D341Med (cell line): ENCODE measurements around the gene FRMD1.

Experiments
- DNase-seq: peaks from one replicate; pipeline ENCODE4 v3.0.0; 2012; ENCODE audit warnings: low spot score

FRMD1 gene

DNA sequence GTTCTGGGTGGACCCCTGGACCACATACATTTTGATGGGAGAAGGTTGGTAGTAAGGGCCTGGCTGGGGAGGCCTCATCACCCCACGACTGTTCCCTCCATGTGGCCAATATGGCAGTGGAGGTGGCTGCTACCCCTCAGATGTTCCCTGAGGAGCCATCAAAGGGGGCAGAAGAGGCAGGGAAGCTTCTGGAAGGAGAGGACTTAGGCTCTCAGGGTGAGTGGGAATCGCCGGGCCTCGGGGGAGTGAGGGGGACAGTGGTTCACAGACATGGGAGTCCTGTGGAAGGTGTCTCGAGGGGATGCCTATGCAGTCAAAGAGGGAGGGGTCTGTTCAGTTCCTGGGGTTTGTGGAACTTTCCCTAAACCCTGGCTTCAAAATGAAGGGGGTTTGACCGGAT, 32.9 kb upstream of the FRMD1 start:
- DNase-seq: no peak

DNA sequence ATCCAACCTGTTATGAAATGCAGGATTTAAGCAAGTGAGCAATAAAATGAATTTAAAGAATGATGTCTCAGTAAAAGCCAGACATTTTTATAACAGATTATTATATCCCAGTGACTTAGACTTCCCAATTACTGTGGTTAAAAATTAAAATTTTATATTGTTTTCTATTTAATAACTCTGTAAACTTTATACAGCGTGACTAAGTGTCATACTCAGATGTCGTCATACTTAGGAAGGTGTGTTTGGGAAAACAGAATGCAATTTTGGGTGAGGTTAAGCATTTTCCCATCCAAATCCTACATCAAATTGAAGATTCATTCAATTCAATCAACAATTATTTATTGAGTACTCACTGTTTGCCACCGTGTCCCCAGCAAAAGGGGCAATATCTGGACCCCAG, 31.4 kb upstream of the FRMD1 start:
- DNase-seq: no peak

DNA sequence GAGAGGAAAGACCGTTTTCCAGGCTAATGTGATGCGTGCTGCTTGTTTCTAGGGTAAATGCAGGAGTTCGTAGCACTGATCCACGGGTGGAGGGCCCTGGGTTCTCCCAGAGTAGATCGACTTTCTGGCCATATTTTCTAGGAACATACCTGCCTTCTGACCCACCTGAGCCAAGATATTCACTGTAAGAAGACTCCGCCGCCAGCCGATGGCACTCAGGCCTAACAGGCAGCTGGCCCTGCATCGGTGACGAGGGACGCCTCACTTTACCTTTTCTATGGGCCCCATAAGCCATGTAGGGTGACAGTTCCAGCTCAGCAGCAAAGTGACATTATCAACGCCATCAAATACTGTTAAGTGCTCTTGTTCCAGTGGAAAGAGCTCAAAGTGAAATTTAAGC, 30.2 kb upstream of the FRMD1 start:
- DNase-seq: no peak

DNA sequence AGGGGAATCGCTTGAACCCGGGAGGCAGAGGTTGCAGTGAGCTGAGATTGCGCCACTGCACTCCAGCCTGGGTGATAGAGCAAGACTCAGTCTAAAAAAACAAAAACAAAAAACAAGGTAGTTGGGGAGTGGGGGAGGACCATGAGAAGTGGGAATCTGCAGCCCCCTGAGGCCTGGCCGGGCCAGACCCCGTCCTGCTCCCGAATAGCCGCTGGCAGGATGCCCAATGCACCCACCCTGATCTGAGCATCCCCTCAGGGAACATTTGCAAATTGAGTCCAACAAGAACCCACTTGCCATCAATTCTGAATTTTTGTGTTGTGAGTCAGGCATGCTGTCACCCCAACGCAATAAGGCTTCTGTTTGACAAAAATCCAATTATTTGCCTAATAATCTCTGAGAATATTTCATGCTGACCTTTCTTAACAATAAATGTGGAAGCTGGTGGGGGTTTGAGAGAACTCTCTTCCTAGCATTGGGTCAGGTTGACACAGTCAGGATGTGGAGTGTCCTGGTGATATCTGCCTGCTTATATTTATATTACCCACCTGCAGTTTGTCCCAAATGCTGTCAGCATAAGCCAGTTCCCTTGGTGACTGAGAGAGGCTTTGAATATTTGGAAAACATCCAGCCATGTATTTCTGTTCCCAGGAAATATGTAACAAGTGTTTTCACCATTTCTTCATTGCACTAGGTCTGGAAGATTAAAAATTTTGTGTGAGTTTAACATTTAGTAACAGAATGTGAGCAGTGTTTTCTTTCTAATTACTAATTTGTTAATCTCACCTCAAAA, 28.4 kb upstream of the FRMD1 start:
- DNase-seq: no peak

DNA sequence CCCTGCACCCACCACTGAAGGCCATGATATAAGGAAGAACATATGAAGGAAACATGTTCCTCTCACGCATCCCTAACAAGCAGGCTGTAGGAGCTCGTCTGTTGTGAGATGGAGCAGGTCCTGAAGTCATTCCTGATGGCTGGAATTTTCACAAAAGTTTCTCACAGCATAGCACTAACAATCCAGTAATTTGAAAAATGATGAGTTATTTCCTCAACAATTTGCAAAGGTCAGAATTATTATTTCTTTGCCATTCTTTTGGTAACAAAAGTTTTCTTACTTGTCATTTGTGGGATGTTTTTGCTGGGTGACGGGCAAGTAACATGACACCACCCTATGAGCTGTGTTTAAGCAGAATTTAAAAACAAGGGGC, 27.6 kb upstream of the FRMD1 start:
- no peak for DNase-seq

DNA sequence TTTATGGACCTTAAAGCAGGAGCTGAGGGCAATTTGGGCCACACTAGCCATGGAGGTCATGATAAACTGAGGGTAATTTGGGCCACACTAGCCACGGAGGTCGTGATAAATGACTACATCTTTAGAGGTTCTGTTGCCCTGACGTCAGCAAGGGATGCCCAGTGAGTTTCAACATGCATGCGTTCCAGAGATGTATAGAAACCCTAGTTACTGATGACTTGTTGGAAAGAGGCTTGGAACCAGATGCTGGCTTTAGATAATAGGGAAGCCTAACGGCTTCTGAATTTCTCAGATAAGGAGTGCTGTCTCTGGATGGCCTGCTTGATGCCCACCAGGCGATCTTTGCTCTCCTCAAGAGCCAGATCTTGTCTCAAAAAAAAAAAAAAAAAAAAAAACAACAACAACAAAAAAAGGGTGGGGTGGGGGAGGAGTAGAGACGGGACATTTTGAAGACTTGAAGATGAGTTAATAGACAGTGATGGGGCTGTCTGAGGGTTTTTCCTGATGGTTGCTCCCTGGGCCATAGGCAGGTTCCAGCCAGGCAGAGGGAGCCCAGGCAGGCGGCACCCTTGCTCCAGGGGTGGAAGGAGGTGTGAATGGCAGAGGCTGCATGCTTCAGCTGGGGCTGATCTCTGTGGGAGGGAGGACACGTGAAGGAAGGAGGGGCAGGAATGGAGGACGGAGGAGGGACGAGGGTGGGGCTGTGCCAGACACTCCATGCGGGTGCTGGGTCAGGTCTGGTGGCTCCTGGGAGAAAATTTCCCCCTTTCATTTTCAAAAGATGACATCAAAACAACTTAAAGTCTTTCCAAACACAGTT, 27.0 kb upstream of the FRMD1 start:
- DNase-seq: no peak

DNA sequence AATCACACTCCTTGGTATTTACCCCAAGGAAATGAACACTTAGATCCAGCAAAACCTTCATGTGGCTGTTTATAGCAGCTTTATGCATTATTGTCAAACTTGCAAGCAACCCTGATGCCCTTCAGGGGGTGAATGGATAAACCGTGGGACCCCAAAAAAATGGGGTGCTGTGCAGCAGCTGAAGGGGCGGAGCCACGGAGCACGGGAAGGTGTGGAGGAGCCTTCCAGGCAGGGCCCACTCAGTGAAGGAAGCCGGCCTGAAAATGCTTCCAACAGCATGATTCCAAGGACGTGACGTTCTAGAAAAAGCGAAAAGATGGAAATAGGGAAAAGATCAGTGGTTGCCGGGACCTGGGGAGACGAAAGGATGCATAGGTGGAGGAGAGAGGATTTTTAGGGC, 25.6 kb upstream of the FRMD1 start:
- no peak for DNase-seq

DNA sequence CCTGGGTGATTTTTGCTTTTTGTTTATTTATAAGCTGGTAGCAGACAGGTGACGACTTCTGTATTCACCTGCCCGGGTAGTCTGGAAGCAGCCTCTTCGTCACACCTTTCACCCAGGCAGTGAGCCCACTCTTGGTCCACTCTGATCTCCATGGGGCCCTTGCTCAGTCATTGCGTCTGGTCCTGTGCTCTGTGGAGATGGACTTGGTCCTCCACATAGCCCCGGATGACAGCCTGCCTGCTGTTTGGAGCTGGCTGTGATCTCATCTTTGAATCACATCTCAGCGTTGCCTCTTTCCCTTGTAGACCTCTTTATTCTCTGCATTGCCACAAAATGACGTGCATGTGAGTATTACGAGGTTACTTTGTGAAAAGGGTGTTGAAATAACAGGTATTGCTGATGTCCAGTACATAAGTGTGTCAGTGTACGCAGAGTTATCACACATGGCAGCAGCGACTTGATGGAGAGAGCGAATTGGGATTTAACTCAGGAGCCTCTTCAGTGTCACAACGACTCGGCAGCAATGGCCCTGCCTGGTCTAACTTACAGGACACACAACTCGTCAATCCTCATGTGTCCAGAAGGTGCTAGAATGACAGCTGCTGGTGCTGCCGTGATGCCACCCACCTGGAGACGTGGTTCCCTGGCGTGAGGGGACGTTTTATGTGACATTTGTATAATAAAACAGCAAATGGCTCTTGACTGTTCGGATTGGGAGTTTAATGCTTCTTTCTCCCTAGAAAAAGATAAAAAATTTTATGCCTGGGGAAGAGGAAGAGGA, 24.2 kb upstream of the FRMD1 start:
- DNase-seq: no peak

DNA sequence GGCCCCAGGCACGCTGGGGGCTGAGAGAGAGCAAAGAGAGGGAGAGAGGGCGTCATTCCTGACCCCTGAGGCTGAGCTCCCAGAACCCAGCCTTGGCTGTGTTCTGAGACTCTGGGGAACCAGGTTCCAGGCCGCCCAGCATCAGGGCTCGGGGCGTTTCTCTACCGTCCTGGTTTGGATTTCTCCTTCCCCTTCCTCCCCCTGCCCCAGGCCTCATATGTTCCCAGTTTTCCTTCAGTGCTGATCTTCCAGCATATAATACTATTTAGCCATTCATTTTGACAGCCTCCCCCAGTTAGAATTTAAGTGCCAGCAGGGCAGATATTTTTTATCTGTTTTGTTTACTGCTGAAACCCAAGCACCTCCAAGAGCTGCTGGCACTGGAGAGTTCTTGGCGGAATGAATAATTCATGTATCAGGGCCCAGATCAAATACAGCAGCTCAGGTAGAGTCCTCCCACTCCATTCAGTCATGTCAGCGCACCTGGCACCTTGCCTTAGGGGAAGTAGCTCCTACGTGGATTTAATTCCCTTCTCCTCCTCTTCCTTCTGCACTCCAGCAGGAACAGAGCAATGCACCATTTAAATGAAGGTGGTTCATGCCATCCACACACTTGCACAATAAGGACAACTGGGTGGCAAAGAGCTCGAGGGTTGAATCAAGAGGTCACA, 23.4 kb upstream of the FRMD1 start:
- no peak for DNase-seq

DNA sequence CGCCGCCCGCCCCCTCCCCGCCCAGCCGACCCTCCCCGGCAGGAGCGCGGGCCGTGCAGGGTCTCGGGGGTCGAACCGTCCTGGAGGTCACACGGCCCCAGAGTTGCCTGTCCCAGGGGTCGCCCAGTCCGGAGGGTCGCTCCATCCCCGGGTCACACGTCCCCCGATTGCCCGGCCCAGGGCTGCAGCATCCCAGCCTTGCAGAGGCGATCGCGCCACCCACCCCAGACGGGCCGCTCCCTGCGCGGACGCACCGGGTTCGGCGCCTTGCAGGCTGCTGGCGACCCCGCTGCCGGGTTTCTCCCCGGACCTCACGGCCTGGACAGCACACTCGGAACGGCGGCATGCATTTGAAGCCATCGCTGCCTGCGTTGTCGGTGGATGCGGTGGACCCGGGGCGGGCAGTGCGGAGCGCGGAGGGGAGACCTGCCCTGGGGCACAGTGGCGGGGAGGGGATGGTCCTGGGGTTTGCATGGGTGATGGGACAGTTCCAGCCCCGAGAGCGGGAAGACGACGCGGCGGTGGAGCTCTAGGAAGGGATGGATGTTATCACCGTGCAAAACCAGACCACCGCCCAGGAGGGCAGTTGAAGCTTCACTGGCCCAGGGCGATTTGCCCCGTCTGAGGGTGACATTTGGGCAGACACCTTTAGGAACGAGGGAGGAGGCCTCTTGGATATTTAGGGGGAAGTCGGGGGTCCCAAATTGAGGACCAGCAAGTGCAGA, 22.7 kb upstream of the FRMD1 start:
- DNase-seq: no peak

DNA sequence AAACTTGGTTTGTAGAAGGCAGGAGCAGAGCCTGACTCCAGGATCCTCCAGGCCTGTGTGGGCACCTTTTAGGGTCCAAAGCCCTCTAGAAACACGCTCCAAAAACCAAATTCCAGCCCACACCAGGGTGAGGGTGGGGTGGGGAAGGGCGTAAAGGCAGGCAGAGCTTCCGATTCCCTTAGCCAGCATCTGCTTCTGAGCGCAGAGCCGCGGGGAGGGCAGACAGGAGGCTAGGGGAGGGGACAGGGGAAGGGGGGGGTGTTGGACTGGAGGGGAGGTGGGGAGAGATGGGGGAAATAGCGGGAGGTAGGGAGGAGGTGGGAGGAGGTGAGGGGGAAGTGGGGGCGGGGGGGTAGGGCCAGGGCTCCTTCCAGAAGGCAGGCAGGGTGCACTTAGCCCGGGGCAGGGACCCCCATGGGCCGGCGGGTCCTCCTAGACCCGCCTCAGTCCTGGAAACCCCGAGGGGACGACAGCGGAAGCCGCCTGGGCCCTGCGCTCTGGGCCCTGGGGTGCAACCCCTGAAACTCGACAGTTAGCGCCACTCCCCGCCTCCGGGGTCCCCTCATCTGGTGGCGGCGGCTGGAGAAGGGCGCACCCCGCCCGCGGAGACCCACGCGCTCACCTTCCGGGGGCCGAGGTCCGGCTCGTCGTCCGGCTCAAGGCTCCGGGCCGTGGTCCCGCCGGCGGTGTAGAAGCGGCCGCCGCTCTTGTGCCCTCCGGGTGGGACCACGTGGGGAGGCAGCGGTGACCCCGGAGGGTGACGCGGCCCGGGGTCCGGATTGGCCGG, 22.0 kb upstream of the FRMD1 start:
- no peak for DNase-seq

DNA sequence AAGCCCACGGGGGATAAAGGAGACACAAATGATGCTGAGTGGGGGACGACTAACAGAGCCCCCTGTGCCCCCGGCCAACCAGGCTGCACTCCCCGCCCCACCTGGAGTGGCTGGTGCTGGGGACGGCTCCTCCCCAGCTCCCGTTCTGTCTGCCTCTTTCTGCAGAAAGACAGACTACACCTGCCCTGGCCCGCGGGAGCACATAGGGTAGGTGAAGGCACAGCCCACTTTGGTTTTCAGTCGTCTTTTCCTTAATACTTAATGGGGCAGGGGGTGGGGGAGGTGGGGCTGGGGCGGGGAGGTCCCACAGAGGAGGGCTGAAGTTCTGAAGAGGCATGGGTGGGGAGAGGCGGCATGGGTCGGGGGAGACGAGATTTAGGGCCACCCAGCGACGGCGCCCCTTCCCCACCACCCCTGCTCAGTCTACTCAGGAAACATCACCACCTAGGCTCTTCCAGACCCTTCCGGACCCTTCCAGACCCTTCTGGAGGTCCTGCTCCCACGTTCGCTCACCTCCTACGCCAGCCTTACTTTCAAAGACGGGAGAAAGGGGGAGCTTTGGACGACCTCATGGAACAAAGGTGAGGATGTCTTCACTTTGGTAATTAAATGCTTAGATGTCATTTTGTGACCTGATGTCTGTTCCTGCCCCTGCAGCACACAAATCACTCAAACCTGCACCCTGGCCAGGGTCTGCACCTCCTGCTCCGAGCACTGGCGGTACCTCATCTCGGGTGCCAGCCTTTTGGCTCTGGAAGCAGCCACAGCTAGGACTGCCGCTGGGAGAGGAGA, 21.2 kb upstream of the FRMD1 start:
- no peak for DNase-seq

DNA sequence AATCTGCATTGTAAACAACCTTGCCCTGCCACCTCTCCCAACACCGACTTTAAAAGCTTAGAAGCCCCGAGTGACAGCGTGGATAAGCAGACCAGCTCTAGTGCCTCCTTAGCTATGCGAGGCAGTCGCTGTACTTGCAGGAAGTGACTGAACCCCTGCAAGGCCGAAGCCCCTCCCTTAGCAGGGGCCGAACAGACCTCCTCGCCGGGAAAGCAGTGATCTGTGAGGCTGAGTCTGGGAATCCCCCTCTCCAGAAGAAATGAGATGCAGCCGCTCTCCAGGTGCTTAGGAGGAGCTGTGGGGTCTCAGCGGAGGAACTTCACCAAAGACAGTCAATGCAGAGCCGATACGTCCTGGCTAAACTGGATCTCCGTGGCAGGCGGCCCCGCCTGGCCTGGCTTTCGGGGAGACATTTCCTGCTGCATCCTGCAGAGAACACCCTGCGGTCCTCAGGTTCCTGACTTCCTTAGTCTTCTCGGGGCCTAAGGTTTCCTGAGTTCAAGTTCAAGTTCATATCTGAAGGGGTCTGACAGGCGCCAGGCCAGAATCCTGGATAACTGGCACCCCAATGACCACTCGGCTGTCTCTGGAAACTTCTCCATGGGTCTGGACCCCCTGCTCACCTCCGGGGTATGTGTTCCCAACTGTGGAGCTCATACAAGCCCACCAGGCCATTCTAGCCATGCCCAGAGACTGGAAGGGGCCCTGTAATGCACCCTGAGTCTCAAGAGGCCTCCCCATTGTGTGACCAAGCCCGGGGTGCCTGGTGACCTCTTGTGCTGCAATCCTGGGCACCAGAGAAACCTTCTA, 20.4 kb upstream of the FRMD1 start:
- no peak for DNase-seq

DNA sequence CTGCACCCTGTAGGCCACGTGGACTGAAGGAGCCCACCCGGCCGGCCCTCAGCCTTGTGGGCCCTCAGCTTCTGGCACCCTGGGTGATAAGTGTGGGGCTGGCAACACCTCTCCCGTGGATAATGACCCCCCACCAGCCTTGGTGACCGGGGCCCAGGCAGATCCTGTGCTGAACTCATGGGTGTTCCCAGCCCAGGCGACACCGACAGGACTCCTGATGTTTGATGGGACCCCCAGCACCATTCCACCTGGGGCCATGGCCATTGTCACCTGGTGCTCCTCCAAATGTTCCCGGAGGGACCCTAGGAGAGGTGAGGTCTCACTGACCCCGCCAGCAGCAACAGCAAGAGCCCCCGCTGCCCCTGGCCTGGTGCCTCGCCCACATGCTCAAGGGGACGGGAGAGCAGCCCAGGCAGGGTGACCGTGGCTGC, 19.4 kb upstream of the FRMD1 start:
- no peak for DNase-seq

DNA sequence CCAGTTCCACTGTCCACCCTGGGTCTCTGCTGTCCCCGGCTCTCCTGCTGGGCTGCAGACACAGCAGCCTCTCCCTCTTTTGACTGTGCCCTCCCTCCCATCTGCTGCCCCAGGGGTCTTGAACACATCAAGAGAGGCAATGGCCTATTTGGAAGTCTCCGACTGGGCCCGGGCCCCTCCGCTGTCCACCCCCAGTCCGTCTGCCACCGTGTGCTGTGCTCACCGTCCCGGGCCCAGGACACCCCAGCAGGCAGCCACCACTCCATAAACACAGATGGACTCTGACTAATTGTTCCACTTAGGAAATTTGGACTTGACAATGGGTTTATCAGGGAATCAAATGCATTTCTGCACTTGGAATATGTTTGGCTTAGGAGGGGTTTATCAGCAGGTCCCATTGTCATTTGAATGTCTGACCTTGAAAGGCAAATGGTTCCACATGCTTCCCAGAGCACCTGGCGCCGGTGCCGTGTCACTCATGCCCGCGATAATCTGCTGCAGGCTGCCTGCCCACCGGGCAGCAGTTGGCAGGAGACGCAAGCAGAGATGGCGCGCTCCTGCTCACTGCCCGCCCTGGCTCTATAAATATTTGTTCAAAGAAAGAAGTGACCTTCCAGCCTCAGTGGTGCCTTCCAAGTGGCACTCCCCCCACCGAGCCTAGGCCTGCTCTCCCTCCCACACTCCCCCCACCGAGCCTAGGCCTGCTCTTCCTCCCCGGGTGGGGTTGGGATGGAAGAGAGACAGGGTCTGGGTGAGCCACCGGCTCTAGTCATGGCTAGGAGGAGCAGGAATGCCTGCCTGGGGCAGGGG, 18.8 kb upstream of the FRMD1 start:
- DNase-seq: no peak

DNA sequence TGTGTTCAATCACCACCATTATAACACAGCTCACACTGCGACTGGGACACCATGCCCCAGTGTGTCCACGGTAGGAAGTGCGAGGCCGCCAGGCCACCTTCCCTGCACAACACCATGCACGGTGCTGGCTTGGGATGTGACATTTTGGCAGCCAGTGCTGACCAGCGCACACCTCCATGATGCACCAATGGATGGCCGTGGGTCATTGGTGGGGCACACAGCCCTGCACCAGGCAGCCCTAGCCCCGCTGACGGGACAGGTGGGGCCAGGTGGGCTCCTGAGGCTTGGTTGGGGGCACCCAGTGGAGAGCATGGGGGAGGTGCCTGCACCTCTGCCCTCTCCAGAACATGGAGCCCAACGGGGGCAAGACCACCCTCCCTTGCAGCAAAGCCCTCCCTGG, 18.2 kb upstream of the FRMD1 start:
- DNase-seq: no peak

DNA sequence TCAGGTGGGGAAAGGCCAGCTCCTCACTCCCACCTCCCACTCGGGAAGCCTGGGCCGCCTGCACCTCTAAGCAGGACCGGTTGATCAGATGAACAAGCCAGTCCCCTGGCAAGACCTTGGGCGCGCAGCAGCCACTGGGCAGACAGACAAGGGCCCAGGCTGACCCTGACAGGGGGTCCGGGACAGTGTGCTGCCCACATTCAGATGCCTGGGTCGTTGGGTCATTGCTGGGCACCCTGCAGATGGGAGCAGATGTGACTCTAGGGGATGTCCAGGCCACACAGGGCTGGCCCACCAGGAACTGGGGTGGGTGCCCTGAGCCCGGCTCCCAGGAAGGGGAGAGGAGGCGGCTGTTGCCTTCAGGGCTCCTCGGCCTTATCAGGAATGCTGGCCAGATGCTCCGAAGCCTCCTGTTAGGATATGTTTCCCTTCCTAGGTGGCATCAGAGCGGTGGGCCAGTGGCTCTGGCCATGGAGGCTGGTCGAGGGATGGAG, 17.3 kb upstream of the FRMD1 start:
- no peak for DNase-seq

DNA sequence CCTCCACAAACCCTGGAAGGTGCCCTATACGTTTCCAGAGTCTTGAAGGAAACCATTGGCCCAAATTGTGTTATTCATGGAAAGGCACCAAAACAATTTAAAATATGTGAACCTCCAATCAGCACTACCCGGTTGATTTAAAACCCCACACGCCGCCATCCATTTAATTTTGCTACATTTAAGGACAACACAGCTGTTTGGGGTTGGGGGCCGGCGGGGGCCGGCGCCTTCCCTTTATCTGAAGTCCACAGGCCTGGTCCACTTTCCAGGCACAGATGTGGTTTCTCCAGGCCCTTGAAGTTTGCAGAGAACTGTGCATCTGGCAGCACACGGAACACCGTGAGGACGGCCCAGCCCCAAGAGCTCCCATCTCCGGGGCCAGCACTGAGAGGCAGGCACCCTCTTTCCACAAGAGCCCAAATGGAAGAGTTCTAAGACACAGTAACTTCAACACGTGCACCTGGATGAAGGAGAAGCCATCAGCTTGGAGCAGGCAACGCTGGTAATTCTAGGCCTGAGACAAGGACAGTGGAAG, 16.8 kb upstream of the FRMD1 start:
- DNase-seq: no peak
